PC-9 (cell line): ENCODE results near the gene COL25A1. TPM values are rescaled to one million over a fixed set of nuclear protein-coding genes. Genes with fewer than 3 reads are reported as not detected.

Experiments used
- BruUV-seq: library from RNA; stranded (reverse); fragments of 400-500 nt; replicated peaks from 2 replicates; lab custom pipeline; 2021; lab: Mats Ljungman, UMichigan
- CTCF ChIA-PET: fragments of 300-600 bp; sonication (Branson Sonifier 250); formaldehyde crosslinking; loops from one replicate; lab custom pipeline; 2022; ENCODE audit warnings: antibody characterized with exemption; lab: Charles Lee
- POLR2A ChIA-PET: fragments of 300-600 bp; sonication (Branson Sonifier 250); formaldehyde crosslinking; loops from one replicate; lab custom pipeline; 2022; ENCODE audit warnings: antibody characterized with exemption; ENCODE audit not compliant: unreplicated experiment; lab: Charles Lee
- DNase-seq, 2 experiments: peaks; one replicate each; pipeline versions ENCODE4 v3.0.0 to v3.0.0-alpha.2; 2015 to 2022; ENCODE audit warnings: mixed read lengths in 1 of 2
- H2AFZ ChIP-seq: fragments of 200-600 bp; sonication (generic); 2 replicates; pipeline ENCODE4 v1.8.1; 2017; ENCODE audit warnings: antibody characterized with exemption
- H3F3A ChIP-seq: fragments of 200-600 bp; sonication (generic); 2 replicates; pipeline ENCODE4 v1.8.1; 2017; ENCODE audit warnings: antibody characterized with exemption, mild to moderate bottlenecking, low read depth; ENCODE audit not compliant: insufficient read depth
- H3K27ac ChIP-seq: fragments of 200-600 bp; sonication (generic); 2 replicates; pipeline ENCODE4 v1.6.1; 2016; ENCODE audit warnings: mixed run types
- H3K27me3 ChIP-seq: fragments of 200-600 bp; sonication (generic); 2 replicates; pipeline ENCODE4 v1.6.1; 2016; ENCODE audit warnings: low read depth, mixed run types; ENCODE audit not compliant: insufficient read depth
- H3K36me3 ChIP-seq: fragments of 200-600 bp; sonication (generic); 2 replicates; pipeline ENCODE4 v1.6.1; 2016; ENCODE audit warnings: low read depth, mixed run types
- H3K4me1 ChIP-seq: fragments of 200-600 bp; sonication (generic); replicated peaks from 2 replicates; pipeline ENCODE4 v1.6.1; 2016; ENCODE audit warnings: mixed run types; ENCODE audit not compliant: insufficient read depth
- H3K4me2 ChIP-seq: fragments of 200-600 bp; sonication (generic); 2 replicates; pipeline ENCODE4 v1.6.1; 2017; ENCODE audit warnings: mixed run types
- H3K4me3 ChIP-seq: fragments of 200-600 bp; sonication (generic); 2 replicates; pipeline ENCODE4 v1.6.1; 2016; ENCODE audit warnings: mixed run types
- H3K79me2 ChIP-seq: fragments of 200-600 bp; sonication (generic); 2 replicates; pipeline ENCODE4 v1.6.1; 2017; ENCODE audit warnings: low read depth, mixed run types
- H3K9me2 ChIP-seq: fragments of 200-600 bp; sonication (generic); 2 replicates; pipeline ENCODE4 v1.8.1; 2017; ENCODE audit warnings: mild to moderate bottlenecking; ENCODE audit not compliant: insufficient read depth
- H3K9me3 ChIP-seq: fragments of 200-600 bp; sonication (generic); 2 replicates; pipeline ENCODE4 v1.8.1; 2016; ENCODE audit warnings: low read depth; ENCODE audit not compliant: insufficient read depth
- H4K20me1 ChIP-seq: fragments of 200-600 bp; sonication (generic); 2 replicates; pipeline ENCODE4 v1.8.1; 2017; ENCODE audit not compliant: insufficient read depth
- CTCF ChIP-seq: fragments of 200-600 bp; sonication (generic); conservative IDR thresholded peaks from 2 replicates; pipeline ENCODE4 v1.6.1; 2017; ENCODE audit warnings: mixed run types, antibody characterized with exemption, mild to moderate bottlenecking, moderate library complexity
- EZH2 ChIP-seq: fragments of 200-600 bp; sonication (generic); IDR thresholded peaks from 2 replicates; pipeline ENCODE4 v1.8.0; 2017; ENCODE audit warnings: antibody characterized with exemption, low read depth
- intact Hi-C: fragments of 100-400 bp; cut with micrococcal nuclease; formaldehyde crosslinking; loops from one replicate; pipeline ENCODE4 v1.10.0; 2022; ENCODE audit not compliant: unreplicated experiment
- total RNA-seq: library from RNA; stranded (reverse); gene quantifications from 2 replicates; pipeline ENCODE4 v1.2.3, GENCODE V29; 2021

The COL25A1 gene
- total RNA-seq, 1 experiment from 2014 or later, result not detected

DNA sequence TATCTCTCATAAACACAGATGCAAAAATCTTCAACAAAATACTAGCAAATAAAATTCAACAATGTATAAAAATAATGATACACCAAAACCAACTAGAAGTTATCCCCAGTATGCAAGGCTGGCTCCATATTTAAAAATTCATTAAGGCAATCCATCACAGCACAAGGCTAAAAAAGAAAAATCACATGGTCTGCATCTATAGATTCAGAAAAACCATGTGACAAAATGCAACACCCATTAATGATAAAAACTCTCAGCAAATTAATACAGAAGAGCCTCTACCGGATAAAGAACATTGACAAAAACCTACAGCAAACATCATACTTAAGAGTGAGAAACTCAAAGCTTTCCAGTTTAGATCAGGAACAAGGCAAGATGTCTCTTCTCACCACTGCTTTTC, 182.6 kb downstream of the COL25A1 start:
- BruUV-seq, result no TSS peak
- H3F3A ChIP-seq, result no peaks in the 10 kb centered on the region
- H4K20me1 ChIP-seq, result no peaks in the 10 kb centered on the region
- H3K4me1 ChIP-seq, result no peaks in the 10 kb centered on the region
- H2AFZ ChIP-seq, result no peak overlapping the region
- no peaks in the 10 kb centered on the region for H3K9me3 ChIP-seq
- H3K27me3 ChIP-seq, result no peaks in the 10 kb centered on the region
- H3K4me3 ChIP-seq, result no peak overlapping the region
- ChIA-PET POLR2A (no interaction called here), CTCF (no interaction called here)
- no peak overlapping the region for H3K4me2 ChIP-seq
- no peak for DNase-seq
- H3K9me2 ChIP-seq, result no peaks in the 10 kb centered on the region
- intact Hi-C loops, result no loop called here
- no peak overlapping the region for H3K27ac ChIP-seq
- no peaks in the 10 kb centered on the region for H3K79me2 ChIP-seq
- TF ChIP-seq CTCF (no peak), EZH2 (no peak)
- no peaks in the 10 kb centered on the region for H3K36me3 ChIP-seq

GRCh38 chr4:109118635-109119034, 183.8 kb downstream of the COL25A1 start:
- TF ChIP-seq EZH2 (no peak), CTCF (no peak)
- Histone ChIP-seq H3K27ac (no peak overlapping the region), H3K27me3 (no peaks in the 10 kb centered on the region), H2AFZ (no peak overlapping the region), H3K4me2 (no peak overlapping the region), H3K9me3 (no peaks in the 10 kb centered on the region), H3K36me3 (no peaks in the 10 kb centered on the region), H3K9me2 (no peaks in the 10 kb centered on the region), H4K20me1 (no peaks in the 10 kb centered on the region), H3K4me1 (no peaks in the 10 kb centered on the region), H3F3A (no peaks in the 10 kb centered on the region), H3K4me3 (no peak overlapping the region), H3K79me2 (no peaks in the 10 kb centered on the region)
- BruUV-seq, result no TSS peak
- intact Hi-C loops, result no loop called here
- ChIA-PET POLR2A (no interaction called here), CTCF (no interaction called here)
- DNase-seq, result no peak

DNA sequence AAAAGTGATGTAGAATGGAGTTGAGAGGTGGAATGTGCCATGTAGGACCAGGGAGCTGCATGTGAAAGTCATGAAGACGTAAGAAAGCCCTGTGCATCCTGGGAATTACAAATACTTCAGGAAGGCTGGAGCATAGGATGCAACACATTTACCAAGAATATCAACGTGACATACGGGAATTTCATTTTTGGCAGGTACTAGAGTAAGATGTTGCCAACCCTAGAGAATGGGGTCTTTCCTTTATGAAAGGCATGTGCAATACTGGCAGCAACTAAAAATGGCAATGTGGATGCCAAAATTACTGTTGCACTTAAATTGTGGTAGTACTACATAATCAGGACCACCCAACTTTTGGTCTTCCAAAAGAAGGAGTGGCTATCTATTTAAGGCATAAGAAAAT, 188.0 kb downstream of the COL25A1 start:
- intact Hi-C loops, result no loop called here
- Histone ChIP-seq H2AFZ (no peak overlapping the region), H3K27me3 (no peaks in the 10 kb centered on the region), H4K20me1 (no peaks in the 10 kb centered on the region), H3K4me2 (no peak overlapping the region), H3K4me1 (no peaks in the 10 kb centered on the region), H3K79me2 (no peaks in the 10 kb centered on the region), H3K9me2 (no peaks in the 10 kb centered on the region), H3F3A (no peaks in the 10 kb centered on the region), H3K4me3 (no peak overlapping the region), H3K36me3 (no peaks in the 10 kb centered on the region), H3K9me3 (no peaks in the 10 kb centered on the region), H3K27ac (no peak overlapping the region)
- no peak for DNase-seq
- no TSS peak for BruUV-seq
- ChIA-PET CTCF (no interaction called here), POLR2A (no interaction called here)
- TF ChIP-seq CTCF, result no peak
- TF ChIP-seq EZH2, result no peak
